HG03571 (cell line): Measurements from ENCODE around the gene BFSP2.
"Not testable (repeated sequence)": the region's sequence is repeated elsewhere in the genome, so short reads cannot be mapped to it uniquely, and the experiment has no call there.

Experiments used
- ATAC-seq: cut with Tn5 transposase; IDR thresholded peaks from one replicate; pipeline ENCODE4 v1.9.1; 2021; ENCODE audit not compliant: unreplicated experiment

Gene BFSP2

DNA sequence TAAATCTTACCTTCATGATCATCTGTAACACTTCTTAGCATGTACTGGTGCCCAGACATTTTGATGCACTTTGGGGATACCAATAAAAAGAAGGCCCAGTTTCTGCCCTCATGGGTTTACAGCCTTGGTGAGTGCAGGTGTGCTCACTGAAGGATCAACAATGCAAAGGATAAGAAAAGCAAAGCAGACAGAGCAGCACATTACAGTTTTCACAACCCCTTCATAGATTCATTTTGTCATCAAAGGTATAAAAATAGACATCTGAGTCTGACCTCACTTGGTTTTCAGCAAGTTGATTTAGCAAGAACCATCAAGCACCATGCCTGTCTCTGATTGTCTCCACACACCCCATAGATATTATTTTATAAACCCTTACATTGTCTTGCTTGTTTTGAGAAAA, 77.6 kb downstream of the BFSP2 start:
- peak; percentile 31 for ATAC-seq

DNA sequence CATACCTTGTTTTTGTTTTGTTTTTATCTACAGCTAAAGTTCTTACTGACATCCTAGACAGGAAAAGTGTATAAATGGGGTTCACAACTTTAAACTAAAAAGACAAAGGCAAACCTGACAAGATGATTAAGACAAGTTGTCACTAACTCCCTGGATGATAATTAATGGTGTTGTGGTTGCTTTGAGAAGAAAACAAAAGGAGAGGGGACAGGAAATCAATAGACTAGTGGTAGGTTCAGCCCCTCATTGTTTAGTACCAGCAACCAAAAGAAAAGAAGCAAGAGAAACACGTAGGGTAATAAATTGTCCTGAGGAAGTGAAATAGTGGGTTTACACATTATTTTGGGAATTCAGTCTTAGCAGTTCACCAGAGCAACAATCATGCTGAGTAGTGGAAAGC, 78.8 kb downstream of the BFSP2 start:
- no peak for ATAC-seq

DNA sequence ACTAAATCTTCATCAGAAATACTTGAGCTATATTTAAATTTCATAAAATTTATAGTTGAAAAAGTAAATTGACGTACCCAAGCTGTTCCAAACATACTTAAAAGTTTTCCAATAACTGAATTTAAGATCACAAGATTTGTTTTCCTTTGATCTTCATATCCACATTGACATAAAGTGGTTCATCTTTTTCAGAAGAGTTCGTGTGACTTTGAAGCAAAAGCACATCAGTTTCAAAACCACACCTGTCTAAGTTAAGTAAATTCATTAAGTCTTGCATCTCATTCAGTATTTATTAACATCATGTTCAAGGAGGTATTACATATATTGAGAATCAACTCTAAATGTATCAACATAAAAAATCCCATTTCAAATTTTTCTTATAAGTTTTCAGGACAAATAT, 79.5 kb downstream of the BFSP2 start:
- ATAC-seq, result no peak

DNA sequence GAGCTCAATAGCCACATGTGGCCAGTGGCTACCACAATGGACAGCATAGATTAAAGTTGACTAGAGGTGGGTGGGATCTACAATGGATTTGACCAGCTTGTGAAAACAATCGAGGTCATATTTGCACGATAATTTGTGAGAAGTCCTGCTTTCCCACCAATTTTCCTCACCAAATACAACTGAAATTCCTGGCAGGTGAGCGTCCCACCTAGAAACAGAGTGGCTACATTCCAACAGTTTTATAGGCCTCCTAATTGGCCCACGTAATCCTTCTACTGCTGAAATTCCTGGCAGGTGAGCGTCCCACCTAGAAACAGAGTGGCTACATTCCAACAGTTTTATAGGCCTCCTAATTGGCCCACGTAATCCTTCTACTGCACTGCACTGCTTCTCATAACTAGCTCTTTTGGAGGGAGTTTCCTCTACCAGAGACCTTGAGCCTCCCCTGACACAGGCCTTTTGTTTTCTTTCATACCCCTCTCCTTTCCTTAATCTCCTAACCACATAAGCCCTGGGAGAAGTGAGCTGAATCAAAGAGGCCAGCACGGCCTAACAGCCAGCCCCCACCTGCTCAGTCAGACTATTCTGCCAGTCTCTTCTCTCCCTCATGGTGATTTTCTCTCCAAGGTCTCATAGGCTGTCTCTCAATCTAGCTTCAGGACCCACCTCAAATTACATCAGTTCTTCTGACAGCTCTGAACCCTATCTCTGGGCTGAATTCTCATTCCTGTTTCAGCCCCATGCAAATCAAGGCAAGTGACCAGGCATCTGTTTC, 80.2 kb downstream of the BFSP2 start:
- ATAC-seq, result peak; percentile 42

DNA sequence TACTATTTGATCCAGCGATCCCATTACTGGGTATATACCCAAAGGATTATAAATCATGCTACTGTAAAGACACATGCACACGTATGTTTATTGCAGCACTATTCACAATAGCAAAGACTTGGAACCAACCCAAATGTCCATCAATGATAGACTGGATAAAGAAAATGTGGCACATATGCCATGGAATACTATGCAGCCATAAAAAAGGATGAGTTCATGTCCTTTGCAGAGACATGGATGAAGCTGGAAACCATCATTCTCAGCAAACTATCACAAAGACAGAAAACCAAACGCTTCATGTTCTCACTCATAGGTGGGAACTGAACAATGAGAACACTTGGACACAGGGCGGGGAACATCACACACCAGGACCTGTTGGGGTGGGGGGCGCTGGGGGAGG, 82.6 kb downstream of the BFSP2 start:
- ATAC-seq, result not testable (repeated sequence)

DNA sequence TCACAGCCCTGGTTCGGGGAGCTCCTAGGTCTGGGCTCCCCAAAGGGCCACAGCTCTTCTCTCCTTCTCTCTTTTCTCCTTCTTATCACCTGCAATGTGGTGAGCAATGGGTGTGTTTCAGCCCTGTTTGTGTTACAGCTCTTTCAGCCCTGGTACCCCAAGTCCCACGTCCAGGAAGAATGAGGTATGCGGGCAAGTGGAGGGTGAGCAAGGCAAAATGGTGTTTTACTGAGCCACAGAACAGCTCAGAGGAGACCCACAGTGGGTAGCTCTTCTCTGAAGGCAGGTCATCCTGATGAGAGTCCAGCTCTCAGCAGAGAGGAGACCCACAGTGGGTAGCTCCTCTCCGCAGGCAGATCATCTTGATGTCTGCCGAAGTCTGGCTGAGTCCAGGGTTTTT, 86.8 kb downstream of the BFSP2 start:
- no peak for ATAC-seq

DNA sequence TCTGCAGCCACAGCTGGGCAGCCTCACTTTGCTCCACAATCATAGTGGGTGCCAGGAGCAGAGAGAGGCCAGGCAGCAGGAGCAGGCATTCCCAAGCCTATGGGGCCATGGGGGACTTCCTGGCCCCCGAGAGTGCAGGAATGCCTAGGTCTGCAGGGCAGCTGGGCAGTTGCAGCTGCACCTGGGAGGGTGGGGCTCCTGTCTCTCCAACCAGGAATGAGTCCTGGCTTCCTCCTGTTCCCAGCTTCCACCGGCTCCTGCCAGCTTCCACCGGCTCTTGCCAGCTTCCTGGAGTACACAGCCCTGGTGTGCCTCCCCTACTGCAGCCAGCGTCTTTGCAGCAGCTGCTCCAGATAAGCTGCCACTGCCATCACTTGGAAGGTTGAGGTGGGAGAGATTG, 87.3 kb downstream of the BFSP2 start:
- ATAC-seq, result no peak

DNA sequence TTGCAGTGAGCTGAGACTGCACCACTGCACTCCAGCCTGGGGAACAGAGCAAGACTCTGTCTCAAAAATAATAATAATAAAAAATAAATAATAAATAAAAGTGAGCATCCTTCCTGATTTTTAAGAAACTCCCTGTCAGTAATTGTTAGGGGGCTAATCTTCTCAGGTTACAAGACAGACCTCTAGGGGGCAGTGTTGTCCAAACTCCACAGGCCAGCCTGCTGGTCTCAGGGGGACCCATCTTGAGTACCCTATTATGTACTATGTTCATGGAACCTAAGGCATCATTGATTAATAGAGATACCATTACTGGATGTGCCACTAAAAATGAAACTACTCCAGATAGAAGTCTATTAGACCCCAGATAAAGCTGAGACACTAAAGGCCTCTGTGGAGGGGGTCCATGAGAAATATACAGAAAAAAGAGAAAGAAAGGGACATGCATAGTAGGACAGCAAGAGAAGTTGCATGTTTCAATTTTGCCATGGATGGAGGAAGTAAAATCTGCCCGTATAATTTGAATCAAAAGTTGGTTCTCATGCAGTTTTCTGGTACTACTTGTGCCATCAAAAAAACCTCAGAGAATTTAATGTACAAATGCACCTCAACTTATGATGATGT, 88.2 kb downstream of the BFSP2 start:
- no peak for ATAC-seq

DNA sequence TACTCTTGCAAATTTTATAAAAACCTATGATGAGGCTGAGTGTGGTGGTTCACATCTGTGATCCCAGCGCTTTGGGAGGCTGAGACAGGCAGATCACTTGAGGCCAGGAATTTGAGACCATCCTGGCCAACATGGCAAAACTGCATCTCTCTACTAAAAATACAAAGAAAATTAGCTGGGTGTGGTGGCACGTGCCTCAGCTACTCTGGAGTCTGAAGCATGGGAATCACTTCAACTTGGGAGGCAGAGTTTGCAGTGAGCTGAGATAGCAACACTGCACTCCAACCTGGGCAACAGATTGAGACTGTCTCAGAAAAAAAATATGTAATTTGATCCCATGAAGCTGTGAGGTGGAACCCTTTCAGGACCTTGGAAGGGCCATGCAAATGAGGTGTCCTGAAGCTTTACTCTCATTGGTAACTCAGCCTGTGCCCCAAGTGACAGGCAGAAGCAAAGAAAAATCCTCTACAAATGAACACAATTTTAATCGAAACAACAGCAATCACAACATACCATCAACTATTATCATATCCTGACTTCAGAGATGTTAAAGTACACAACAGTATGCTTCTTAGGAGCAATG, 89.0 kb downstream of the BFSP2 start:
- ATAC-seq, result no peak

DNA sequence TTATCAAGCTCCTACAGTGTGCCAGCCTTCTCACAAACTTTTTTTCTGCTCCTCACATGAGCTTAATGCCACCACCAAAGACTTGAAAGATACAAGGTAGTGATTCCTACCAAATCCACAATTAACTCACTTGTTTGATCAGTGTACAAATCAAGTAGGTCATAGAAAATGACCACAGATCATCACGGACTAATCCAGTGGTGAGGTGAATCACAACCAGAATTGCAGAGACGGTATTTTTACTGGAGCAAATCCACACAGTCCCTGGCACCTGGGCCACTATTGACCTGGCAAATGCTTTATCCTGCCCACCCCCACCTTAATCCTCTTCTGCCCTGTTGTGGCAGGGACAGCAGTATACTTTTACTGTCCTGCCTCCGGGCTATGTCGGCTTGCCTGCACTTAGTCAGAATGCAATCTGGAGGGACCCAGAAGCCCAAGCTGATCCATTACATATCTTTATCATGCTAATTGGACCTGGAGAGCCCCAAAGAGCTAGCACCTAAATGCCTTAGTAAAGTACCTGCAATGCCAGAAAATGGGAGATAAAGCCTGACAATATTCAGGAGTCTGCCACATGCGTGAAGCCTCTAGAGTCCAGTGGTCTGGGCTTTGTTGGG, 89.7 kb downstream of the BFSP2 start:
- no peak for ATAC-seq

DNA sequence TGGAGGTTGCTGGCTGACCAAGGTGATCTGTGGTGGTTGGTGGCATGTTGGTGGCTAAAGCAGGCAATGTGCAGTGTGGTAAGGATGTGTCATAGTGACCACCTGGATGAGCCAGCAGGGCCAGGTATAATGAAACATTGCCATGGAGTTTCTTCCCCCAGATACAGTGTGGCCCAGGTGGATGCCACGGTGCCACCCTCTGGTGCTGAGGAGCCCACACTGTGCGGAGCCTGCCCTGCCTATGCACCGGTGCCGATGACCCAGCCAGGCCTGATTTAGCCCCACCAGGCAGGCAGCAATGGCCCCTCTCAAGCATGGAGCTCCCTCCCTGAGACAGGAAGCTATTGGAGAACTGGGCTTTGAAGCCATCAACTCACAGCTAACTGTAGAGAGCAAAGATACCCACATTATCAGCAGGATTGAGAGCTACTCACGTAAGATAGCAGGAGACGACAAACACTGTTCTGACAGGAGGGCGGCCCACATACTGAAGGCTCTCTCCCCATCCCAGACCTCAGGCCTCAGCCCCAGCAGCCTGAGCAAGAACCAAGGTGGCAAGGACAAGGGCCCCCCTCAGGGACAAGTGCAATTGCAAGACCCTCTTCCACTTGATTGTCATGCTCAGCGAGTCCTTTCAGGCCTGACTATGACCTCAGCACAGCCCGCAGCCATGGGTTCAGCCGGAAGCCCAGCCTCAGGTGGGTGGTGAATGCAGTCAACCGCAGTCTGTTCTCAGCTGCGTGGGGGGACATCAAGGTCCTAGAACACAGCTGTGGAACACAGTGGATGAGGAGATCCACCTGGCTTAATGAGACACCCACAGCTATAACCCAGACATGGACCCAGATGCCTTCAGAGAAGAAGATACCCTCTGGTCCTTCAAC, 90.9 kb downstream of the BFSP2 start:
- peak; percentile 91 for ATAC-seq

DNA sequence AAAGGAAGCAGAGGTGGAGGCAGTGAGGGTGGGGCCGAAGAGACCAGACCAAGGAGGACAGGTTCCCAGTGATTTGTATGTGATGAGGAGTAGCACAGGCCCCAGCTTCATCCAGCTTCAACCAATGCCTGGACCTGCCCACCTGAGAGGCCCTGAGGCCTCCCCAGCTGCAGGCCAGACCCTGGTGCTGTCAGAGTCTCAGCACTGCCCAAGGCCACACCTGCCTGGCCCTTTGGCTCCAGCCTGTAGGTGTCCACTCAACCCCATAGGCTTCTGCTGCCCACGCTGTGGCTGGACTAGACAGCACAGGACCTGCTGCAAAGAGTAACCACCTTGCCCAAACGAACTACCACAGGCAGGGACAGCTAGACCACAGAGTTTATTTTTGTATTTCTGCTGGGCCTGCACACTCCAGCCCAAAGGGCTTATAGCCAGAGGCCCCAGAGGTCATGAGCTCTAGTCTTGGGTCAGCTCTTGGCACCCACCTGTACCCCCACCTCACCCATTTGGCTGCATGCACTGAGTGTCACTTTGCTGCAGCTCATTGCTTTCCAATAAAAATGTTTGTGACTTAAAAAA, 91.7 kb downstream of the BFSP2 start:
- no peak for ATAC-seq

DNA sequence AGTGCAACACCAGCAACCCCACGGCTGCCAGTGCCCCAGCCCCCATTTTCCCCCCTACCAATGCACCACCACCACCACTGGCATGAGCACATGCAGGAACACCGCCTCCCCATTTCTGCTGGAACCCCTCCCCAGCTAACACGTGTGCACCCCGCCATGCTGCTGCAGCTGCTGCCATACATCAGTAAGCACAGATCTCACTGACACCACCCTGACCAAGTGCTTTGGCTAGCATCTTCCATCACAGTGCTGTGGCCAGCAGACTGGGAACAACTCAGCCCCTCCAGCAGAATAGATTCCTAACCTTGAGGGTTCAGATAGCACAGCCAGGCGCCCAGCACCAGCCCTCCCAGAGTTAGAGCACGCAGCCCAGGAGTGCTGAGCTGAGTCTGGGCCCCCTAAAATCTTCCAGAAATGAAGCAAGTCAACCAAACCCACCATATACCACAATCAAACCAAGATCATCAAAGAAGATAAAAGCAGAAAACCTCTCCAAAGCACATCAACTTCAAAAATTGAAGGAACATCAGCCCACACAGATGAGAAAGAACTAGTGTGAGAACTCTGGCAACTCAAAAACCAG, 92.4 kb downstream of the BFSP2 start:
- ATAC-seq, result no peak

DNA sequence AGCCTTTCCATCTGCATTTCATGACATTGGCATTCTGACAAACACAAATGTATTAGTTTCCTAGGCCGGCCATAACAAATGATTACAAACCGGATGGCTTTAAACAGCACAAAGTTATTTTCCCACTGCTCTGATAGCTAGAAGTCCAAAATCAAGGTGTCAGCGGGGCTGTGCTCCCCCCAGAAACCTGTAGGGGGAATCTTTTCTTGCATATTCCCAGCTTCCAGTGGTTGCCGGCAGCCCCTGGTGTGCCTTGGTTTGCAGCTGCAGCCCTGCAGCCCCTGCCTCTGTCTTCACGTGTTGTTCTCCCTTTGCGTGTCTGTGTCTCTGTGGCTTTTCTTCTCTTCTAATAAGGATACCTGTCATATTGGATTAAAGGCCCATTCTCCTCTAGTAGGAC, 94.6 kb downstream of the BFSP2 start:
- no peak for ATAC-seq

DNA sequence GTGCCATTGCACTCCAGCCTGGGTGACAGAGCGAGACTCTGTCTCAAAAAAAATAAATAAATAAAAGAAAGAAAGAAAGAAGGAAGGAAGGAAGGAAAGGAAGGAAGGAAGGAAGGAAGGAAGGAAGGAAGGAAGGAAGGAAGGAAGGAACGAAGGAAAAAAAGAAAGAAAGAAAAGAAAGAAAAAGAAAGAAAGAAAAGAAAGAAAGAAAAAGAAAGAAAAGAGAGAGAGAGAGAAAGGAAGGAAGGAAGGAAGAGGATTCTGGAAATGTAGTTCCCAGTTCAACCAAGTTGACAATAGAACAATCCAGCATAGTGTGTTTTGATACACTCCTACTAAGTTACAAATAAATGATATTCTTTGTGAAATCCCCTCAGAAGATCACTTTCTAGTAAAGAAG, 102.7 kb downstream of the BFSP2 start:
- not testable (repeated sequence) for ATAC-seq

DNA sequence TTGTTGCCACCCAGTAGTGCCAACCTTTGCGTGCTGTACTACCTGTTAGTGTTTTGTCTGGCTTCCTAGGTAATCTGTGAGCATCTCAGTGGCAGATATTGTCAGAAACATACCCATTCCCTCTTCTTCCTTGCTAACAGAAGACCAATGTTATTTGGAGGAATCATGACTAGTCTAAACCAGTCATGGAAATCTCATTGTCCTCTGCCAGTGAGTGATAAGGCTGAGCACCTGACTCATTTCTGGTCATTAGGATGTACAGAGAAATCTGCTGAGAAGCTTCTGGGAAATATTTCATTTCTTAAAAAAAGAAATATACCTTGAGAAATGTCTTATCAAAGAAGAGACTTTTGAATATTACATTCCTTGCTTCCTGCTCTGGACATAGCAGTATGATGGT, 103.6 kb downstream of the BFSP2 start:
- no peak for ATAC-seq

DNA sequence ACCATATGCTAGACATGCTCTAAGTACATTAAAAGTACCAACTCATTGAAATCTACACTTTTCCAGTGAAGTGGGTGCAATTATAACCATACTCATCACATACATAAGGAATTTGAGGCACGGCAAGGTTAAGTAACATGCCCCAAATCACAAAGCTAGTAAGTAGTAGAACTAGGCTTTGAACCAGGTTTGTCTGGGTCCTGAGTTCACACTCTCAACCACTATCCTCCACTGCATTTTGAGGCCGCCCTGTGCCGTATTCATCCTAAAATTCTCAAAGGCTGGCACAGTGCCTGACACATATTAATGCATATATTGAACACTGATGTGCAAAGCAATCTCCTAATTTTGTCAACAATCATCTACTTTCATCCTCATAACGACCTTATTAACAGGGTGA, 104.9 kb downstream of the BFSP2 start:
- ATAC-seq, result no peak

DNA sequence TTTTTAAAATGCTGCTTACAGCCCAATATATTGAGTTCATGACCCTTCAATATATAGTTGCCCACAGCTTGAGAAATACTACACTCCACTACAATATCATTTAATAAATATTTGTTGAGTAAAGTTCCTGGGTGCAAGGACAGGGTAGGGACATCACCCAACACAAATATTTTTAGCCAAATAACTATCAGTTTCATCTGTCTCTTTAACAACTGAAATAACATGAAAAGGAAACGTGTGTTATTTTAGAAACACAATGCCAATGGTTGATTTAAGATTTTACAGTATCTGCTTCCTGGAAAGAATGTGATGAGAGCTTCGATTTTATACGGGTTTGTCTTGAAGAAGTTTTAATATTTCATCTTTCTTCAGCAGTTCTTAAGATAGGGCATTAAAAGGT, 106.0 kb downstream of the BFSP2 start:
- no peak for ATAC-seq

DNA sequence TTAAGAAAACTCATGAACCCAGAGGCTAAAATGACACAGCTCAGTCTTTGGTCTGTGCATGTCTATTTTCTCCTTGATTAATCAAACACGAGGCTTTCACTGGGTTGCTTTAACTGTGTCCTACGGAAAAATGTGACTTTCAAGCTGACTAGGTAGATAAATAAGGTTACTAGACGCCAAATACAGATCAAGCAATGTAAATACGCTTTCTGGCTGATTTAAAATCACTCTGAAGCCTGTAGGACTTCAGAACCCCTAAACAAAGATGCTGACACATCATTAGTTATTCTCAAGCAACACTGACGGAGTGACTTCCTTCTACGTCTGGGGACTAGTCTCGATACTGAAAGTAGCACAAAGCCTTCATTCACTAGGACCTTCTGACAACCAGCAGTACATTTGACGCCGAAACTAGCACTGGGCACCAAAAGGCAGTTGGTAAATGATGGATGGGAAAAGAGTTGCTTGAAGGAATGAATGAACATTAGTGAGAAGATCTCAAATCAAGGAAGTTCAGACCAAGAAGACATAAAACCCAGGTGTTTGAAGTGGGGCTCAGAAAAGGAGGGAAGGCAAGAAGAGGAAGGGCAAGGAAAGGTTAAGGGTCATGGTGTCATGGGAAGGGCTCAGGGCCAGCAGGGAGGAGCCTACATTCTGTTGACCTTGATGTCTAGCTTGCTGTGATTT, 106.5 kb downstream of the BFSP2 start:
- ATAC-seq, result peak; percentile 97

DNA sequence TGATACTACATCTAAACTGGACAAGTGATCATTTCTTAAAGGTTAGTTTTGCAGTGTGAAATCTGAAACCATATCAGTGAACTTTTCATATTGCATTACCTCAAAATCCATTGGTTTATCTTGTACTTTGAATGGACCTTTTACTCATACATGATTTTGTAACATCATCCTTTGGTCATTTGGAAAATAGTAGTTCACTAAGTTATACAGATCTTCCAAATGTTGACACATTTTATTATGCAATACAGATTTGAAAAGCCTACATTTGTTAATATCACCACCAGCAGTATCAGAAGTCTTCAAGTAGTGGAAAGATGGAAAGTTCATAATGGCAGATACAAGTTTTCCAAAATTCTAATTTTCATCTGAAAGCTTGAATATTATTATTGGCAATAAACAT, 109.6 kb downstream of the BFSP2 start:
- no peak for ATAC-seq
